RWPE2 (cell line): ENCODE measurements around the gene TRAPPC6A.

Experiments used
- ATAC-seq: fragments of 200-7000 bp; cut with Tn5 transposase; 3 replicates; pipeline ENCODE4 v1.9.1; 2021; ENCODE audit warnings: low read depth
- DNase-seq: peaks from one replicate; pipeline ENCODE4 v3.0.0-alpha.2; 2020; ENCODE audit warnings: low spot score
- H3K27ac ChIP-seq: fragments of 450-650 bp; 2 replicates; pipeline ENCODE4 v1.5.1; 2017; ENCODE audit warnings: mild to moderate bottlenecking; ENCODE audit not compliant: poor library complexity, severe bottlenecking
- H3K27me3 ChIP-seq: fragments of 250-450 bp; sonication (Bioruptor Pico); 2 replicates; pipeline ENCODE4 v1.5.1; 2021; ENCODE audit warnings: mild to moderate bottlenecking, moderate library complexity; ENCODE audit not compliant: insufficient read depth, poor library complexity, severe bottlenecking
- H3K36me3 ChIP-seq: fragments of 250-450 bp; sonication (Bioruptor Pico); 2 replicates; pipeline ENCODE4 v1.5.1; 2020; ENCODE audit warnings: low read depth, mild to moderate bottlenecking, moderate library complexity
- H3K4me1 ChIP-seq: fragments of 250-450 bp; sonication (Bioruptor Pico); 2 replicates; pipeline ENCODE4 v1.5.1; 2021; ENCODE audit warnings: mild to moderate bottlenecking, moderate library complexity; ENCODE audit not compliant: insufficient read depth, poor library complexity, severe bottlenecking
- H3K4me3 ChIP-seq: fragments of 250-450 bp; sonication (Bioruptor Pico); 2 replicates; pipeline ENCODE4 v1.5.1; 2021; ENCODE audit warnings: mild to moderate bottlenecking, moderate library complexity; ENCODE audit not compliant: severe bottlenecking
- H3K9me3 ChIP-seq: fragments of 250-450 bp; sonication (Bioruptor Pico); 2 replicates; pipeline ENCODE4 v1.5.1; 2021; ENCODE audit warnings: mild to moderate bottlenecking, moderate library complexity; ENCODE audit not compliant: severe bottlenecking
- CTCF ChIP-seq: fragments of 450-650 bp; IDR thresholded peaks from one replicate; pipeline ENCODE4 v1.5.1; 2017; ENCODE audit warnings: mild to moderate bottlenecking, moderate library complexity; ENCODE audit not compliant: poor library complexity, severe bottlenecking

The TRAPPC6A gene

GRCh38 chr19:45160870-45161737 lies 16.9 kb downstream of the TRAPPC6A start, which contains the start of gene NKPD1:
TSS of gene NKPD1 (minus strand) at chr19:45160982. CDS start at chr19:45160150, 832 bp downstream.
- TF ChIP-seq CTCF: no peak
- Histone ChIP-seq H3K9me3 (no peaks in the 10 kb centered on the region), H3K27ac (no peak within 1 kb of the TSS), H3K4me1 (peaks cover 22% of the 10 kb centered on the region), H3K27me3 (no peaks in the 10 kb centered on the region), H3K4me3 (no peak within 1 kb of the TSS), H3K36me3 (no peaks in the 10 kb centered on the region)
- DNase-seq (no peak), ATAC-seq (no peak)

GRCh38 chr19:45159971-45160324 lies 18.1 kb downstream of the TRAPPC6A start:
- TF ChIP-seq CTCF: no peak
- DNase-seq: no peak
- peaks cover 22% of the 10 kb centered on the region for H3K4me1 ChIP-seq
- no peak overlapping the region for H3K27ac ChIP-seq
- no peak overlapping the region for H3K4me3 ChIP-seq
- no peaks in the 10 kb centered on the region for H3K9me3 ChIP-seq
- ATAC-seq: no peak
- no peaks in the 10 kb centered on the region for H3K36me3 ChIP-seq
- no peaks in the 10 kb centered on the region for H3K27me3 ChIP-seq

- Histone ChIP-seq H3K27me3 (no peaks in the 10 kb centered on the region), H3K4me1 (peaks cover 20% of the 10 kb centered on the region), H3K27ac (no peak overlapping the region), H3K9me3 (no peaks in the 10 kb centered on the region), H3K36me3 (no peaks in the 10 kb centered on the region), H3K4me3 (no peak overlapping the region)
- no peak for TF ChIP-seq CTCF
- ATAC-seq (no peak), DNase-seq (no peak)
Observed at GRCh38 chr19:45159210-45159970, 18.6 kb downstream of the TRAPPC6A start.

- H3K36me3 ChIP-seq: no peaks in the 10 kb centered on the region
- peaks cover 3% of the 10 kb centered on the region for H3K27me3 ChIP-seq
- peaks cover 13% of the 10 kb centered on the region for H3K4me1 ChIP-seq
- no peak for ATAC-seq
- DNase-seq: no peak
- H3K27ac ChIP-seq: no peak overlapping the region
- no peak for TF ChIP-seq CTCF
- H3K4me3 ChIP-seq: no peak overlapping the region
- H3K9me3 ChIP-seq: no peaks in the 10 kb centered on the region
Observed at GRCh38 chr19:45158503-45159209, 19.4 kb downstream of the TRAPPC6A start.
